GM18870 (cell line): ENCODE results near the gene ANKRD31.
"Not testable (repeated sequence)": the region's sequence is repeated elsewhere in the genome, so short reads cannot be mapped to it uniquely, and the experiment has no call there.

Source experiments
- ATAC-seq: cut with Tn5 transposase; IDR thresholded peaks from one replicate; pipeline ENCODE4 v1.9.1; 2021; ENCODE audit warnings: moderate library complexity; ENCODE audit not compliant: unreplicated experiment

Gene ANKRD31

GRCh38 chr5:75226916-75227315 lies 9.8 kb downstream of the ANKRD31 start:
- no peak for ATAC-seq

GRCh38 chr5:75225506-75225905 lies 11.2 kb downstream of the ANKRD31 start:
- ATAC-seq = no peak

- ATAC-seq = not testable (repeated sequence)
Observed at GRCh38 chr5:75220787-75221186, 15.9 kb downstream of the ANKRD31 start.

GRCh38 chr5:75214928-75215327 lies 21.8 kb downstream of the ANKRD31 start:
- no peak for ATAC-seq

- ATAC-seq = no peak
Observed at GRCh38 chr5:75214409-75214808, 22.3 kb downstream of the ANKRD31 start.

GRCh38 chr5:75203604-75204003 lies 33.1 kb downstream of the ANKRD31 start:
- ATAC-seq = no peak

- no peak for ATAC-seq
Observed at GRCh38 chr5:75202935-75203334, 33.7 kb downstream of the ANKRD31 start.

- ATAC-seq = no peak
Observed at GRCh38 chr5:75200776-75201175, 35.9 kb downstream of the ANKRD31 start.

- no peak for ATAC-seq
Observed at GRCh38 chr5:75199946-75200345, 36.7 kb downstream of the ANKRD31 start.

GRCh38 chr5:75199071-75199470 lies 37.6 kb downstream of the ANKRD31 start:
- no peak for ATAC-seq

- ATAC-seq = no peak
Observed at GRCh38 chr5:75197745-75198144, 38.9 kb downstream of the ANKRD31 start.

GRCh38 chr5:75192804-75193203 lies 43.9 kb downstream of the ANKRD31 start:
- ATAC-seq = no peak

- no peak for ATAC-seq
Observed at GRCh38 chr5:75192264-75192663, 44.4 kb downstream of the ANKRD31 start.

- no peak for ATAC-seq
Observed at GRCh38 chr5:75190227-75190626, 46.5 kb downstream of the ANKRD31 start.

- no peak for ATAC-seq
Observed at GRCh38 chr5:75189353-75189752, 47.3 kb downstream of the ANKRD31 start.

- no peak for ATAC-seq
Observed at GRCh38 chr5:75185763-75186162, 50.9 kb downstream of the ANKRD31 start.

GRCh38 chr5:75176009-75176408 lies 60.7 kb downstream of the ANKRD31 start:
- not testable (repeated sequence) for ATAC-seq

GRCh38 chr5:75174872-75175271 lies 61.8 kb downstream of the ANKRD31 start:
- not testable (repeated sequence) for ATAC-seq

GRCh38 chr5:75169516-75169915 lies 67.2 kb downstream of the ANKRD31 start:
- ATAC-seq = no peak

- ATAC-seq = no peak
Observed at GRCh38 chr5:75168026-75168735, 68.5 kb downstream of the ANKRD31 start.

GRCh38 chr5:75167345-75167744 lies 69.3 kb downstream of the ANKRD31 start:
- ATAC-seq = no peak

GRCh38 chr5:75161508-75161907 lies 75.2 kb downstream of the ANKRD31 start:
- not testable (repeated sequence) for ATAC-seq

- no peak for ATAC-seq
Observed at GRCh38 chr5:75156585-75156984, 80.1 kb downstream of the ANKRD31 start.
